Fibroblast of lung (primary cell): Measurements from ENCODE around the gene PKP1. TPM values are rescaled to one million over a fixed set of nuclear protein-coding genes. Genes with fewer than 3 reads are reported as not detected.

Source experiments
- DNase-seq, 2 donors: peaks; one replicate each; pipeline versions ENCODE4 v3.0.0 to v3.0.0-alpha.2; 2010; ENCODE audit warnings: low read depth in 2 of 2
- H2AFZ ChIP-seq: 2 replicates; pipeline ENCODE4 v1.5.1; 2012; ENCODE audit warnings: low read length, control low read depth, inconsistent platforms
- H3K27ac ChIP-seq: 2 replicates; pipeline ENCODE4 v1.5.1; 2011; ENCODE audit warnings: low read length, control low read depth; ENCODE audit not compliant: insufficient read depth
- H3K27me3 ChIP-seq: 2 replicates; pipeline ENCODE4 v1.5.1; 2011; ENCODE audit warnings: mild to moderate bottlenecking, low read length; ENCODE audit not compliant: control insufficient read depth, insufficient read depth
- H3K36me3 ChIP-seq: 2 replicates; pipeline ENCODE4 v1.5.1; 2011; ENCODE audit warnings: low read length; ENCODE audit not compliant: control insufficient read depth, insufficient read depth
- H3K4me1 ChIP-seq: 2 replicates; pipeline ENCODE4 v1.5.1; 2011; ENCODE audit warnings: low read length; ENCODE audit not compliant: control insufficient read depth, insufficient read depth; ENCODE audit errors: extremely low read depth
- H3K4me2 ChIP-seq: 2 replicates; pipeline ENCODE4 v1.5.1; 2011; ENCODE audit warnings: low read length, control low read depth; ENCODE audit not compliant: insufficient read depth; ENCODE audit errors: extremely low read depth
- H3K4me3 ChIP-seq, 4 experiments: fragments of 200-600 bp in 1 of 4; sonication (generic) in 1 of 4; replicated peaks in 1 of 4; 2 replicates each; pipeline ENCODE4 v1.5.1; 2011 to 2016; ENCODE audit warnings: low read length in 4 of 4, low read depth in 3 of 4, mild to moderate bottlenecking in 3 of 4, control low read depth in 2 of 4, inconsistent platforms in 1 of 4, mixed read lengths in 1 of 4; ENCODE audit not compliant: insufficient read depth in 1 of 4; ENCODE audit errors: control extremely low read depth in 1 of 4
- H3K79me2 ChIP-seq: 2 replicates; pipeline ENCODE4 v1.5.1; 2012; ENCODE audit warnings: mild to moderate bottlenecking, low read length, inconsistent platforms; ENCODE audit not compliant: control insufficient read depth, insufficient read depth
- H3K9ac ChIP-seq: 2 replicates; pipeline ENCODE4 v1.5.1; 2011; ENCODE audit warnings: mild to moderate bottlenecking, low read length, control low read depth; ENCODE audit not compliant: insufficient read depth
- H3K9me3 ChIP-seq: 2 replicates; pipeline ENCODE4 v1.5.1; 2012; ENCODE audit warnings: low read depth, low read length; ENCODE audit not compliant: control insufficient read depth, insufficient read depth
- H4K20me1 ChIP-seq: 2 replicates; pipeline ENCODE4 v1.5.1; 2011; ENCODE audit warnings: low read length; ENCODE audit not compliant: control insufficient read depth, insufficient read depth; ENCODE audit errors: extremely low read depth
- EZH2 ChIP-seq: IDR thresholded peaks from 2 replicates; pipeline ENCODE4 v1.5.1; 2012; ENCODE audit warnings: low read length, control low read depth, mild to moderate bottlenecking; ENCODE audit errors: missing control alignments
- polyA plus RNA-seq, 2 donors: library from polyadenylated mRNA; depleted of rRNA in 1 of 2; stranded (reverse) in 1 of 2; unstranded in 1 of 2; fragments of >200 nt; gene quantifications; 2 replicates each; pipeline ENCODE4 v1.2.1, GENCODE V29; 2011 to 2012; ENCODE audit warnings: missing spikeins in 1 of 2
- total RNA-seq: library from RNA; depleted of rRNA; stranded (reverse); fragments of >200 nt; gene quantifications from 2 replicates; pipeline ENCODE4 v1.2.1, GENCODE V29; 2014
- TF ChIP-seq, protein P1 (sequence below), 2 donors: IDR thresholded peaks in 1 of 2; conservative IDR thresholded peaks in 1 of 2; 1 replicate in 1 of 2; 2 replicates in 1 of 2; pipeline ENCODE4 v1.5.1; 2011 to 2012; ENCODE audit warnings: low read length in 2 of 2, control low read depth in 1 of 2, inconsistent platforms in 1 of 2, low read depth in 1 of 2, mild to moderate bottlenecking in 1 of 2

The PKP1 gene
- total and polyA plus RNA-seq, 2 donors (not counting 1 experiment from before 2014, with no cell fraction given): under 0.01 to 0.08 TPM

DNA sequence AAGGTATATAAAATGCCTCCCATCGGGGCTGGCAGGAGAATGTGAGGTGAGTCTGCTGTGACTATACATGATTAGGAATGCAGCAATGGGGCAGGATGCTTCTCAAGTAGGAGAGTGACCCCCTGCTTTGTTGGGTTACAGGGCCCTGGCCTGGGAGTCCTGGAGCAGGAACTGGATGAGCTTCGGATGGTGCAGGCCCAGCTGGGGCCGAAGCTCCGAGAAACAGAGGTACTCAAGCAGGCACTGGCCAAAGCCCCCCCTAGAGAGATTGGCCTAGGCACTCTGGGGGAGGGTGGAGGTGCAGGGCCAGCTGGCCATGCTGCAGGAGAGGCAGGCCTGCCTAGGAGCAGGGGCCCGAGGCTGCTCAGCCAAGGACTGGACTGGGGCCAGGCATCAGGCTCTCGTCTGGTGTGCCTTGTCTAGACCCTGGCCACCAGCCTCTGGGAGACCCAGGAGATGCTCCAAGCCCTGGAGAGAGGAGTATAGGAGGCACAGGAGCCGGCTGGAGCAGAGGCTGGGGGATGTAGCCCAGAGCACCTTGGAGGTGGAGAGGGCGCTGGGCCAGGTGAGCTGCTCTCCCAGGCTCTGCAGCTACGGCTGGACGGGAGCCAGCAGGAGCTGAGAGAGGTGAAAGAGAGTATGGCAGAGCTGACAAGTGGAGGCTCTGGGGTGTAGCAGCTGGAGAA lies 32.8 kb upstream of the PKP1 start:
- Histone ChIP-seq H3K27me3 (peaks cover 8% of the 10 kb centered on the region), H3K4me3 (no peak overlapping the region), H3K36me3 (no peaks in the 10 kb centered on the region), H2AFZ (no peak overlapping the region), H3K4me1 (no peaks in the 10 kb centered on the region), H3K79me2 (no peaks in the 10 kb centered on the region), H3K9ac (no peak overlapping the region), H3K4me2 (no peak overlapping the region), H3K9me3 (no peaks in the 10 kb centered on the region), H3K27ac (no peak overlapping the region), H4K20me1 (no peaks in the 10 kb centered on the region)
- DNase-seq: no peak
- no peak for TF ChIP-seq EZH2

DNA sequence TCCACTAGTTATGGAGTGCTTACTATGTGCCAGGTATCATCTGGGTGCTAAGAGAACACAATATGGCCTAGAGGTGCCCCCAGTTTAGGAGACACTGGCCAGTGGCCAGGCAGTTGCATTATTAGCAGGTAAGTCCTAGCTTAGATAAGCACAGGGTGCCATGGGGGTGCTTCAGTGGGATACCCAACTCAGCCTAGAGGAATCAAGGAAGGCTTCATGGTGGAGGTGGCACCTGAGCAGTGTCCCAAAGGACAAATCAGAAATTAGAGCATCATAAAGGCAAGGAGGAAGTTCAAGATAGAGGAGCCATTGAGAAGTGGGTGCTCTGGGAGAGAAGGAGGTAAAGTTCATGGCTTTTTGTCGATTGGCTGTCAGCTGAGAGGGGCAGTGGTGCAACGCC lies 31.9 kb upstream of the PKP1 start:
- no peak for TF ChIP-seq EZH2
- TF ChIP-seq, protein P1, sequence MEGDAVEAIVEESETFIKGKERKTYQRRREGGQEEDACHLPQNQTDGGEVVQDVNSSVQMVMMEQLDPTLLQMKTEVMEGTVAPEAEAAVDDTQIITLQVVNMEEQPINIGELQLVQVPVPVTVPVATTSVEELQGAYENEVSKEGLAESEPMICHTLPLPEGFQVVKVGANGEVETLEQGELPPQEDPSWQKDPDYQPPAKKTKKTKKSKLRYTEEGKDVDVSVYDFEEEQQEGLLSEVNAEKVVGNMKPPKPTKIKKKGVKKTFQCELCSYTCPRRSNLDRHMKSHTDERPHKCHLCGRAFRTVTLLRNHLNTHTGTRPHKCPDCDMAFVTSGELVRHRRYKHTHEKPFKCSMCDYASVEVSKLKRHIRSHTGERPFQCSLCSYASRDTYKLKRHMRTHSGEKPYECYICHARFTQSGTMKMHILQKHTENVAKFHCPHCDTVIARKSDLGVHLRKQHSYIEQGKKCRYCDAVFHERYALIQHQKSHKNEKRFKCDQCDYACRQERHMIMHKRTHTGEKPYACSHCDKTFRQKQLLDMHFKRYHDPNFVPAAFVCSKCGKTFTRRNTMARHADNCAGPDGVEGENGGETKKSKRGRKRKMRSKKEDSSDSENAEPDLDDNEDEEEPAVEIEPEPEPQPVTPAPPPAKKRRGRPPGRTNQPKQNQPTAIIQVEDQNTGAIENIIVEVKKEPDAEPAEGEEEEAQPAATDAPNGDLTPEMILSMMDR (conservative IDR thresholded peaks at IDR 0.05 in 1 of 2, IDR thresholded peaks at IDR 0.05 in 1 of 2; ENCODE audit: low read depth in 1 of 2, low read length in 2 of 2): no peak
- Histone ChIP-seq H3K4me3 (no peak overlapping the region), H3K9me3 (no peaks in the 10 kb centered on the region), H2AFZ (no peak overlapping the region), H4K20me1 (no peaks in the 10 kb centered on the region), H3K27ac (no peak overlapping the region), H3K4me1 (no peaks in the 10 kb centered on the region), H3K4me2 (no peak overlapping the region), H3K9ac (no peak overlapping the region), H3K36me3 (no peaks in the 10 kb centered on the region), H3K79me2 (no peaks in the 10 kb centered on the region), H3K27me3 (peaks cover 5% of the 10 kb centered on the region)
- no peak for DNase-seq

DNA sequence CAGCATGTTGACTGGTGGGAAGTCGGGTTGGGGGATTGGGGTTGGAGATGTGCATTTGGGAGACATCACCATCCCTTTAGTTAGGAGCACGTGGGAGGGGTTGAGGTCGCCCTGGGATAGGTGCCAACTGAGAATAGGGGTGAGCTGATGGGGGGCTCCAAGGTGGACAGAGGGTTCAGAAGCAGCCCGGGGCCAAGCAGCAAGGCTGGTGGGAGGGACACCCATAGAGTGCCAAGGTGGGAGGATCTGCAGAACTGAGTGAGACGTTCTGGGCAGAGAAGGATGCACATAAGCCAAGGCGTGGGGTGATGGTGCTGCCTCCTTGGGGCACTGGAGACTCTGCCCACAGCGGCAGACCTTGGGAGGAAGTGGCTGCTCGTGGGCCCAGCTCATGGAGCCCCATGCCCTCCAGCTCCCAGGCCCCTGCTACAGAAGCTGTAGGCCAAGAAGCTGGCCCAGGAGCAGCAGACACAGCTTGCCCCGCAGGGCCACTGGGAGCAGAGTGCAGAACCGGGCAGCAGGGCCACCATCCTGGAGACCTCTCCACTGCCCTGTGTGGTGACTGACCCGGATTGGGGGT lies 31.4 kb upstream of the PKP1 start:
- Histone ChIP-seq H3K9ac (no peak overlapping the region), H4K20me1 (no peaks in the 10 kb centered on the region), H3K4me2 (no peak overlapping the region), H3K4me1 (no peaks in the 10 kb centered on the region), H3K27ac (no peak overlapping the region), H3K4me3 (no peak overlapping the region), H3K36me3 (no peaks in the 10 kb centered on the region), H3K79me2 (no peaks in the 10 kb centered on the region), H3K9me3 (no peaks in the 10 kb centered on the region), H2AFZ (no peak overlapping the region), H3K27me3 (peaks cover 3% of the 10 kb centered on the region)
- TF ChIP-seq, protein P1 (conservative IDR thresholded peaks at IDR 0.05 in 1 of 2, IDR thresholded peaks at IDR 0.05 in 1 of 2; ENCODE audit: low read depth in 1 of 2, low read length in 2 of 2): no peak
- TF ChIP-seq EZH2: no peak
- DNase-seq: no peak
